ES-I3 (cell line): ENCODE data around the gene SATB2.

ENCODE experiments used
- H3K36me3 ChIP-seq: 2 replicates; pipeline ENCODE4 v1.6.1; 2013; ENCODE audit warnings: mild to moderate bottlenecking, low read length, control low read depth, moderate library complexity; ENCODE audit not compliant: insufficient read depth
- H3K4me1 ChIP-seq: 2 replicates; pipeline ENCODE4 v1.6.1; 2013; ENCODE audit warnings: mild to moderate bottlenecking, control low read depth, low read length; ENCODE audit not compliant: insufficient read depth
- H3K9ac ChIP-seq: 2 replicates; pipeline ENCODE4 v1.6.1; 2013; ENCODE audit warnings: low read depth, mild to moderate bottlenecking, low read length, moderate library complexity
- H3K9me3 ChIP-seq: 2 replicates; pipeline ENCODE4 v1.6.1; 2013; ENCODE audit warnings: mild to moderate bottlenecking, low read length, moderate library complexity; ENCODE audit not compliant: control insufficient read depth, insufficient read depth

SATB2 gene

GRCh38 chr2:199219551-199219950 is 238.2 kb downstream of the SATB2 start:
- no peak overlapping the region for H3K9ac ChIP-seq
- H3K36me3 ChIP-seq: no peaks in the 10 kb centered on the region
- H3K4me1 ChIP-seq: no peaks in the 10 kb centered on the region
- H3K9me3 ChIP-seq: peaks cover 3% of the 10 kb centered on the region; the same call in 1 of the 2 replicates
